Myocyte (in vitro differentiated cells): ENCODE measurements around the gene RASGEF1C. TPM values are rescaled to one million over a fixed set of nuclear protein-coding genes. Genes with fewer than 3 reads are reported as not detected.

ENCODE experiments used
- DNase-seq: peaks from one replicate; pipeline ENCODE4 v3.0.0-alpha.2; 2012; ENCODE audit warnings: low read depth
- total RNA-seq: library from RNA; depleted of rRNA; stranded (reverse); fragments of >200 nt; gene quantifications from 2 replicates; pipeline ENCODE4 v1.2.3, GENCODE V29; 2014

The RASGEF1C gene
- total RNA-seq, 1 donor from 2014 or later: not detected

- no peak for DNase-seq
Observed at GRCh38 chr5:180120237-180121101, 88.5 kb downstream of the RASGEF1C start.

DNA sequence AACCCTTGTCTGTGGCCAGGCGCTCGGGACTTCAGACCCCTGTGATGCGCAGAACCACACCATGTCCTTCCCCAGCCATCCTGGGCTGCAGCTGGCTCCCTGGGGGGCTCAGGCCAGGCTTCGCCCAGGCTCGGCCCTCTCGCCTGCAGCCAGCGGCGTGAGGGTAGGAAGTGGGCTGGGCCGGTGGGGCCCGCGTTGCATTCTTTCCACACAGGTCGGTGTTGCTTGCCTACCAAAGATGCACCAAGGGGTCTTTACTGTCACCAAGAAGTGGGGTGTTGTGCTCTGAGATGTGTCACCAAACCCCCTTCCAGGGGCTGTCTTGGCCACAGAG lies 89.1 kb downstream of the RASGEF1C start:
- no peak for DNase-seq

DNA sequence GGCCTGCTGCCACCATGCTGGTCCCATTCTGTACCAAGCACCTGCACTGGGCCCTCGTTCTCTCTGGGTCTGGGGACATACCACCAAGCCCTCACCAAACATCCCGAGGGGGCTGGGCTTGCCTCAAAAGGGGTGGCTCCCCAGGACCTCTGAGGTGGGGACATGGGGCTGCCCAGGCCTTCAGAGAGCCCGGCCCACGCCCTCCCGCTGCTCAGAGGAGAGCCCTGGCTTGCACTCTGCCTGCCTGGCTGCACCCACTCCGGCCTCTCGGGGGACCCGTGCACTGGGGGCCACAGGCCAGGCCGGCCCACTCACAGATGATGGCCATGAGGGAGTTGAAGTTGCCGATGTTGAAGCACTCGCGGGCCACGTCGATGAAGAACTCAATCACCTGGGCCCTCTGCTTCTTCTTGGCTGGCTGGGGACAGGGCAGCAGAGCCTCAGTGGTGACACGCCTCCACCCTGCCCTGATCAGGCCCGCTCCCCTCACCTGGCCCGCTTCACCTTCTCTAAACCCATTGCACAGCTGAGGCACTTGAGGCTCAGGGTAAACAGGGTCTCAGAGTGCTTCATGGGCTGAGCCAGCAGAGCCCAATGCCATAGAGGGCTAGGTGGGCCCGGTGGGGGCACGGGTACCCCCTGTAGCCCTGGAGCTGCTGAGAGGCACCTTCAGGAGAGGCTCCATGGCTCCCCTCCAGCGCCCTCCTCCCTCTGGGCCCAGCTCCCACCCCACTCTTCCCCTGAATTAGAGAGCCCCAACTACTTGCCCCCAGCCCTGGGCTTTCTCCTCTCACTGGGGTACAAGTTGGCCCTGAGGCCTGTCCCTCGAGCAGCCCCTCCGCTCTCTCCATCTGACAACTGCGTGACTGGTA lies 89.7 kb downstream of the RASGEF1C start:
- DNase-seq: no peak

DNA sequence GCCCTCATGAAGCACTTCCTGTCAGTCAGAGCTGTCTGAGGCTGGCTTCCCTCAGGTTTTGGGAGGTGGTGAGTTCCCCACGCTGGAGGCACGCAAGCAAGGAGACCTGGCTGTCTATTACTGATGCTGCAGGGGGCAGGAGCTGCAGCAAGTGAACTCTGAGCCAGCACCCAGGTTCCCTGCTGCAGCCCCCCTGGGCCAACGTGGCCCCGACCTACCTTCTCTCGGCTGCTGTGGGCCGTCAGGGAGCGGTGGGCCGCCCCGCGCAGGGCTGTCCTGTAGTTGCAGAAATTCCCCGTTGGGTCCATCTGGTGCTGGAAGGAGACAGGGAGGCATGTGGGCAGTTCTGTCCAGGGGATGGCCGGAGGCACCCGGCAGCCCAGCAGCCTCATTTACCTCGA lies 90.6 kb downstream of the RASGEF1C start:
- no peak for DNase-seq

- no peak for DNase-seq
Observed at GRCh38 chr5:180117000-180117725, 91.8 kb downstream of the RASGEF1C start.

GRCh38 chr5:180116077-180116999 lies 92.7 kb downstream of the RASGEF1C start:
- no peak for DNase-seq

- DNase-seq: no peak
Observed at GRCh38 chr5:180115326-180116076, 93.5 kb downstream of the RASGEF1C start.

DNA sequence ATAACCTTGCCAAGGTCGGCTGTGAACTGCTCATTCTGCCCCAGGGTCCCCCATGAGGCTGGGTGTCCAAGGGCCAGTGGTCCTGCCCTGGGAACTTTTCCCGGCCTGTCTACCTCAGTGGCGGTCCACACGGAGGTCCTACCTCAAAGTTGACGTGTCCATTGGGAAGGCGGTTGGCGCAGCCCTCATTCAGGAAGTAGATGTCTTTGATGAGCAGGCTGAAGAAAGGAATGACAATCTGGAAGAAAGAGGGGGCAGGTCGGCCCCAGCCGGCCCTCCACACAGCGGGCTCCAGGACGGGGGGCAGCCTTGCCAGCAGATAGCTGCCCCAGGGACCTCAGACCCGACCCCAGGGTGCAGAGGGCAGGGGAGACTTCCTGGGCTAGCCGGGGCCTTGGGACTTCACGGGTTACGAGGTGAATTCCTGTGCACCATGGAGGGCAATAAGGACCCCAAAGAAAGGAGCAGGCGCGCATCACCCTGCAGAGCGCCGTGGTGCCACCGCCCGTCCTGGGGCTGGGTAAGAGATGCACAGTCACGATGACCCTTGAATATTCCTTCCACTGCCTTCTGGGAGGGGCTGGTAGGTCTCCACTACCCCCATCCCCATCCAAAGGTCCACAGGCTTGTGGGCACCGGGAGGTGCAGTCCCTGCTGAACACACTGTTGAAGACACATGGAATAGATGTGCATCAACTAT lies 94.6 kb downstream of the RASGEF1C start:
- no peak for DNase-seq

- DNase-seq: no peak
Observed at GRCh38 chr5:180113660-180114303, 95.2 kb downstream of the RASGEF1C start.

- DNase-seq: no peak
Observed at GRCh38 chr5:180112181-180112861, 96.7 kb downstream of the RASGEF1C start.

- DNase-seq: no peak
Observed at GRCh38 chr5:180111273-180112002, 97.6 kb downstream of the RASGEF1C start.

DNA sequence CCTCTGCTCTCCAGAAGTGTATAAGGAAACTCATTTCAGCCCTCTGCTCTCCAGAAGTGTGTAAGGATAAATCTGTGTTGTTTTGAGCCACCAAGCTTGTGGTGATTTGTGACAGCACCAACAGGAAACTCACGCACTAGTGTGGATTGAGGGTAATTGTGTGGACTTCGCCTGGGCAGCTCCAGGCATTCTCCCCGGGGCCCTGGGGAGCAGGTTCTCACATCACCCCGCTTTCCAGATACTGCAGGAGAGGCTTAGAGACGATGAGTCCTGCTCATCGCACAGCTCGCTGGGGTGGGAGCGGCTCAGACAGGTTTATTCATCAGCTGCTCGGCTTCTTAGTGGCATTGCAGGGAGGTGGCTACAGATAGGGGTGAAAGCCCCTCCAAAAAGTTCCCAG lies 99.1 kb downstream of the RASGEF1C start:
- DNase-seq: no peak

DNA sequence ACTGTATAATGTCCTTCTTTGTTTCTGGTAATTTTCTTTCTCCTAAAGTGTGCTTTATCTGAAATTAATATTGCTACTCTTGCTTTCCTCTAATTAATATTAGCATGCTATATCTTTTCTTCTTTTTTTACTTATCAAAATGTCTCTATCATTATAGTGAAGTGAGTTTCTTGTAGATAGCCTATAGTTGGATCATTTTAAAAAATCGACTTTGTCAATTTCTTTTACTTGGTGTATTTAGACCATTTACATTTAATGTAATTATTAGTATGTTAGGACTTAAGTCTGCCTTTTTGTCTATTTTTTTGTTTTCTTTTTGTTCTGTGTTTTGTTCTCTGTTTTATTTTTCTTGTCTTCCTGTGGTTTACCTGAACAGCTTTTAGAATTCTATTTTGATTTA lies 102.0 kb downstream of the RASGEF1C start:
- no peak for DNase-seq

DNA sequence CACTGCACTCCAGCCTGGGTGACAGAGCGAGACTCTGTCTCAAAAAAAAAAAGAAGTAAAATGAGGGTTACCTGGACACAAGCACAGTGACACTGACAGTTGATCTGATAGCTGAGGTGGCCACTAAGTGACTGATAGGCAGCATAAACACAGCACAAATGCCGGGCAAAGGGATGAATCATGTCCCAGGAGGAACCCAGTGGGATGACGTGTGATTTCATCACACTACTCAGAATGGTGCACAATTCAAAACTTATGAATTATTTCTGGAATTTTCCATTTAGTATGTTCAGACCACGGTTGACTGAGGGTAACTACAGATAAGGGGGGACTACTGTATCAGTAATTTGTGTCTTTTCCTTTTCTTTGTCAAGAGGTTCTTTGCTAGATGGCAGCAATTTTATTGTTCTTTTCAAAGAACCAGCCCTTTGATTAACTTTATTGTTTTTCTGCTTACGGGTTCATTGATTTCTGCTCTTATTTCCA lies 103.1 kb downstream of the RASGEF1C start:
- DNase-seq: no peak

DNA sequence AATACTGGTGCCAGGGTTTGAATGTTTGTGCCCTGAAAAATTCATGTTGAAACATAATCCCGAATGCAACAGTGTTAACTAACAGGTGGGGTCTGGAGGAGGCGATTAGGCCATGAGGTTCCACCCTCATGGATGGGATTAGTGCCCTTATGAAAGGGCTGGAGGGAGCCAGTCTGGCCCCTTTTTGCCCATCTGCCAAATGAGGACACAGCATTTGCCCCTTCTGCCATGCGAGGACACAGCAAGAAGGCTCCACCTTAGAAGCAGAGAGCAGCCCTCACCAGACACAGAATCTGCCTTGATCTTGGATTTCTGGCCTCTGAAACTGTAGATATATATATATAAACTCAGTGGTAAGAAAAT lies 104.9 kb downstream of the RASGEF1C start:
- DNase-seq: no peak

DNA sequence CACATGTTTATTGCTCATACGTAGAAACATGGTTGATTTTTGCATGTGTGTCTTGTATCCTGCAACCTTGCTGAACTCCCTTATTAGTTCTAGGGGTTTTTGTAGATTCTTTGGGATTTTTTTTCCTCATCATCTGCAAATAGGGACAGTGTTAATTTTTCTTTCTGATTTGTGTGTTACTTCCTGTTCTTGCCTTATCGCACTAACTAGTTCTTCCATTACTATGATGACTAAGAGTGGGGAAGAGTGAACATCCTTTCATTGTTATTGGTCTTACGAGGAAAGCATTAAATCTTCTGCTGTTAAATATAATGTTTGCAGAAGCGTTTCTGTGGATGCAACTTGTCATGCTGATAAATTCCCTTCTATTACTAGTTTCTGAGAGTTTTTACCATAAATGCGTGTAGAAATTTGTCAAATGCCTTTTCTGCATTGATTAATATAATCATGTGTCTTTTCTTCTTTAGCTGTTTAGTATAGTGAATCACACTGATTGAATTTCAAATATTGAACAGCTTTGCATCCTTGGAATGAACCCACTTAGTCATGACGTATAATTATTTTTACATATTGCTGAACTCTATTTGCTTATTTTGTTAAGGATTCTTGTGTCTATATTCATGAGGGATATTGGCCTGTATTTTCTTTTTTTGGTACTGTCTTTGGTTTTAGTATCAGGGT lies 105.4 kb downstream of the RASGEF1C start:
- DNase-seq: no peak

GRCh38 chr5:180102636-180103035 lies 106.4 kb downstream of the RASGEF1C start:
- no peak for DNase-seq
